GM19035 (cell line): Measurements from ENCODE around the gene ATP1A3.
"Not testable (repeated sequence)": the region's sequence is repeated elsewhere in the genome, so short reads cannot be mapped to it uniquely, and the experiment has no call there.

Experiments used
- ATAC-seq: cut with Tn5 transposase; IDR thresholded peaks from one replicate; pipeline ENCODE4 v1.9.1; 2021; ENCODE audit not compliant: unreplicated experiment

Gene ATP1A3

DNA sequence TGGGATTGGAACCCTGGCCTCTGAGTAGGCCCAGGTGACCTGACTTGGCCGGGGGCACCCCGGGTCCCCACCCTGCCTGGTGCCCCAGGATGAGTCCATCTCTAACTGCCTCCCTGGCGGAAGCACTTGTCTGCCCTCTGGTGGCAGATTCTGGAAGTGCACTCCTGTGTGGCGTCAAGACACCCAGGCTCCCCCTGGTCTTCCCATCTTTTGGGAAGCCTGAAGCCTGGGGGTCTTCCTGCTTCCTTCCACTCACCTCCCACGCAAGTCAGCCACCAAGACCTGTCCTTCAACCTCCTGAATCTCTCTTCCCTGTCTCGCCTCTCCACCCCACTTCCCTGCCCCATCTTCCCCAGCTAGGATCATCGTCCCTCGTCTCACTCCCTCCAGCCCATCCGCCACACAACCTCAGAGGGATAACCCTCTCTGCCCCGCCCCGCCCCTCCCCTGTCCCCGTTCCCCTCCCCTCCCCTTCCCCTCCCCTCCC is 42.3 kb downstream of the ATP1A3 start:
- ATAC-seq, result no peak

DNA sequence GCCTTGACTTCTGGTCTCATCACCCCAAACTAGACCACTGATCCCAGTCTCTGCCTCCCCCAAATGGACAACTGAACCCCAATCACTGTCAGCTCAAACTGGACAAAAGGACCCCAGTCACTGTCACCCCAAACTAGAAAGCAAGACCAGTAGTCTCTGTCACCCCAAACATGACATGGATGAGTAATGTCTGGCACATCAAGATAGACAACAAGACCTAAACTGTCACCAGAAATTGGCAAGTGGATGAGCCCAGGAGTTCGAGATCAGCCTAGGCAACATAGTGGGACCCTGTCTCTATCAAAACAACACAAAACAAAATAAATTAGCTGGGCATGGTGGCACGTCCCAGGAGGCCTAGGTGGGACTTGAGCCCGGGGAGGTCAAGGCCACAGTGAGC is 46.9 kb downstream of the ATP1A3 start:
- ATAC-seq, result no peak

DNA sequence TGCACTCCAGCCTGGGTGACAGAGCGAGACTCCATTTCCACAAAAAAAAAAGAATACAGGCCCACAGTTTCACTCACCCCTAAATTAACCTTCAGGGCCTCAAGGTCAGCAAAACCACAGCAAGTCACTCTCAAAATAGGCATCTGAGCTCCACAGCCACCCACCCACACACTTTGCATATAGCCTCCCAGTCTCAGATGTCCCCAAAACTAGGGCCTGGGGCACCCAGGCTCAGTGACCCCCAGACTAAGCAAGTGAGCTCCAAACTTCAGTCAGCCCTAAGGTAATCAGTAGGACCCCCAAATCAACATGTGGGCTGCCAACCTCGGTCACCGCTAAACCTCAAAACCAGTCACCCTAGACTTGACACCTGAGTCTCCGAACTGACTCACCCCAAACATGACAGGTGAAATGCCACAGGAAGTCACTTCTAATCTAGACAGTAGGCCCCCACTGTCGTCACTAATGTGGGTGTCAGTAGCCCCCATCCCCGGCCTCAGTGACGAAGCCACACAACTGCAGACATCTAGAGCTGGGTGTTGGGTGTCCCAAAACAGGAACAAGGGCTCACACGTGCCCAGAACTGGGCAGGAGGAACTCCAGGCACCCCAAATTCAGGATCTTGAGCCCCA is 48.8 kb downstream of the ATP1A3 start:
- ATAC-seq, result peak; percentile 73

DNA sequence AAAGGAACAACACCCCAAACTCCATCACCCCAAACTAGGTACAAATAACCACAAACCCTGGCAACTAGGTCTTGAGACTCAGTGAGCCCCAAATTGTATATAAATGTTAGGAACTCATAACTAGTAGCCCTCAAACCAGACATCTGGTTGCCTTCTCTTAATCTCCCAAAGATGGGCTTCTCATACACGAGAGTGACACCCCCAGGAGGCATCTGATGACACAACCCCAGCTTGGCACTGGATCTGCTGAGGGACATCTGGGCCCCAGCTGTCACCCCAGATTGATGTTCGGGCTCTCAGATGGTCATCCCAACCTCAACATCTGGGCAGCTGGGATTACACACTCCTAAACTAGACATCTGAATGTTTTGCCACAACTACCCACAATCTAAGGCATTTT is 49.7 kb downstream of the ATP1A3 start:
- no peak for ATAC-seq

DNA sequence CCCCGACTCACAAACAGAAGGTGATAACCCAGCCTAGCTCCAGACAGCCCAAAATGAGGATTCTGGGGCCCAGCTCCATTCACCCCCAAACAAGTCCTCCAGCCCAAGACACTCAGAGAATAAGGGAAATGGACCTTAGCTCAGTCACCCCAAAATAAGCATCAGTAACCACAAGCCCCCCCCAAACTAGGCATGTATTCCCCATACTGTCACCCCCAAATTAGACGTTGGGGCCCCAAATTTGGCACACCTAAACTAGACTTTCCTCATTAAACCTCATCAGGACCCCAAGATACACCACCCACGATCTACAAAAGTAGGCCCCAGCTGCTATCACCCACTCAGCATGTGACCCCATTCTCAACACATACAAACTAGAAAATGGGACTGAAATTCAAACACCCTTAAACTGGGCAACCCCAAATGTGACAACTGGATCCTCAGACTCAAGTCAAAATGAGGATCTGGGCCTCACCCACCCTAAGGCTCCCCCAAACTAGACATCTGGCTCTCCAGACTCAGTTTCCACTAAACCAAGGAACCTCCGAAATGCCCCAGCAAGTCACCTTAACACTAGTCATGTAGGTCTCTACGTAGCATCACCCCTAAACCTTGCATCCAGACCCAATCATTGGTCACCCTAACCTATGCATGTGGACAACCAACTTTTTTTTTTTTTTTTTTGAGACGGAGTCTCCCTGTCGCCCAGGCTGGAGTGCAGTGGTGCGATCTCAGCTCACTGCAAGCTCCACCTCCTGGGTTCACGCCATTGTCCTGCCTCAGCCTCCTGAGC is 52.4 kb downstream of the ATP1A3 start:
- no peak for ATAC-seq

DNA sequence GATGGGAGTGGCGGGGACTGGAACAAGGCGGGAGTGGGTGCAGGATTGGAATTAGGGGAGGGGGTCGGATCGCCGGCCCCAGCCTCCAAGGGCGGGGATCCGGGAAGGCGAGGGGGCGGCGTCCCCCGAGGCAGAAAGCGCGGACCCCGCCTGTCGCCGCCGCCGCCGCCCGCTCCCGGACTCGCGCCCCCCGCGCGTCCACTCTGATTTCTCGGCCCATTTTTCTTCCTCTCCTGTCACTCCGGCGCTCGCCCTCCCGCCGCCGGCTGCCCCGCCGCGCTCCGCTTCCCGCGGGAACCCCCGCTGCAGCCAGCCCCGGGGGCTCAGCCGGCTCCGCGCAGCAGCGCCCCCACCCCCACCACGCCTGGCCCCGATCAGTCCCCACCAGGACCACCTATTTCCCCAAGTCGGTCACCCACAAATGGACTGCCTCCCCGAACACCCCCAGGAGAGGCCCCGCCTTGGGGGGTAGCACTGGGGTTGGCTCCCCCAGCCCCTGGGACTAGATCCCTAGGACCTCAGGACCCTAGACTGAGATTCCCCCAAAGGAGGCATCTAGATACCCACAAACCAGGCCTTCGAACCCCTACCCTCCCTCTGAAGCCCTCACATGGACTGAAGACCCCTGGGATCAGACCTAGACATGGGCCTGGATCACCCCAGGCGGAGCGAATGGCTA is 53.2 kb downstream of the ATP1A3 start:
- ATAC-seq, result no peak

DNA sequence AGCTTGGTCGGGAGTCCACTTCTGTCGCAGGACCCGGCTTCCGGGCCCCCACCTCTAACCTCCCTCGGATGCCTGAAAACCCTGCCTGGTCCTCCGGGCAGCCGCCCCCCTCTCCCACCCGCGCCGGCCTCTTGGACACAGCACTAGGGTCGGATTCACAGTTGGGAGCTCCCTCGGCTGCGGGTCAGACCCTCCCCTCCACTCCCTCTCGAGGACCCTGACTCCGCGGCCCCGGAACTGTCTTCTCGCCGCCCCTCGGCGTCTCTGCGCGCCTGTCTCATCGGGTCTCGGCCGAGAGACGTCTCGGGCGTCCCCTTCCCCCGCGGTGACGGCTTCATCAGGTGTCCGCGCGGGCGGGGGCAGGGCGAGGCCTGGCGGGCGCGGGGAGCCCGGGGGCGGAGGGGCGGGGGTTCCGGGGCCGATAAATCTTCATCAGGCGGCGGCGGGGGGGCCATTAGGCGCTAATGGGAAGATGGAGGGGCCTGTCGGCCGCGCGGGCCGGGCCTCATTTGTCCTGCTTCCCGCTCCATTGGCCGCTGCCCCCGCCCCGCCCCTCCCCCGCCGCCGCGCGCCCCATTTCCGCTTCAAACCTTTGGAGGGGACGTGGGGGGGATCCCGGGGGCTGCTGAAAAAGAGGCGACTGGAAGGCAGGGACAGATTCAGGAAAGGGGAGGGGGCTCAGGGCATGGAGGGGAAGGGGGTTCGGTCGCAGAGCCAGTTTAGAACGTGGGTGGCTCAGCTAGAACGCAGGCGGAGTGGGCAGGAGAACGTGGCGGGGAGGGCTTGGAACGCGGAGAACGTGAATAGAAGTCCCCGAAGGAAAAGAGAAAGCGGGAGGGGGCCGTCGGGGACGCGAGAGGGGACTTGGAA is 53.9 kb downstream of the ATP1A3 start:
- no peak for ATAC-seq

DNA sequence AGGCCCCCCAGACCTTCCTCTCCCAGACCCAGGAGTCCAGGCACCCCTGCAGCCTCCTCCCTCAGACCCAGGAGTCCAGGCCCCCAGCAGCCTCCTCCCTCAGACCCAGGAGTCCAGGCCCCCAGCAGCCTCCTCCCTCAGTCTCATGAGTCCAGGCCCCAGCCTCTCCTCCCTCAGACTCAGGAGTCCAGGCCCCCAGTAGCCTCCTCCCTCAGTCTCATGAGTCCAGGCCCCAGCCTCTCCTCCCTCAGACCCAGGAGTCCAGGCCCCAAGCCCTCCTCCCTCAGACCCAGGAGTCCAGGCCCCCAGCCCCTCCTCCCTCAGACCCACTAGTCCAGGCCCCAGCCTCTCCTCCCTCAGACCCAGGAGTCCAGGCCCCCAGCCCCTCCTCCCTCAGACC is 54.8 kb downstream of the ATP1A3 start:
- not testable (repeated sequence) for ATAC-seq

DNA sequence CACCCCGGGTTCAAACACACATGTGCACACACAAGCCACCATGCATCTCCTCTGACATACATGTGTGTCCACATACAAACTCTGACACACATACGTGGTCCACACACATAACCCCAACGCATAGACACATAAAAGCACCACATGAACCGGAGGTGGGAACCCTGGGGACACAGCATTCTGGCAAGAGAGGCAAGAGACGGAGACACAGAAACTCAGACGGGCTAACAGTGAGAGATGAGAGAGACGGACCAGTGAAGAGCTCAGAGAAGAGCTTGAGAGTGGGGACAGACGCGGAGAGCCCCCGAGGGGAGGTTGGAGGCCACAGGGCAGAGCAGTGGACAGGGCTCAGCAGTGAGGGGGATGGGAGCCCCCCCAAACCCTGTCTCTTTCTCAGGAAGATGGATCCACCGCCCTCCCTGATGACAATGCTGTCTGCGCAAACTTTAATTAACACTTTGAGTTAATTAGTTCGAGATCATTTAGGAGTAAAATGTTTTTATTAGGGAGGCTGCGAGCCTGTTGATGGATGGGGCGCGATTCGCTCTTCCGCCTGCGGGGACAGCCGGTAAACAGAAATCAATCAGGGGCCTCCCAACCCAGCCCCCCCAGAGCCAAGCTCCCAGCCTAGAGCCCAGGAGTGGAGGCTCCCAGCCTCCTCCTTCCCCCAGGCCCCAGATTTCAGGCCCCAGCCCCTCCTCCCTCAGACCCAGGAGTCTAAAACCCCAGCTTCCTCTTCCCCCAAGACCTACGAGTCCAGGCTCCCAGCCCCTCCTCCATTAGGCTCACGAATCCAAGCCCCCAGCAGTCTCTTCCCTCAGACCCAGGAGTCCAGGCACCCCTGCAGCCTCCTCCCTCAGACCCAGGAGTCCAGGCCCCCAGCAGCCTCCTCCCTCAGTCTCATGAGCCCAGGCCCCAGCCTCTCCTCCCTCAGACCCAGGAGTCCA is 56.2 kb downstream of the ATP1A3 start:
- ATAC-seq, result no peak

DNA sequence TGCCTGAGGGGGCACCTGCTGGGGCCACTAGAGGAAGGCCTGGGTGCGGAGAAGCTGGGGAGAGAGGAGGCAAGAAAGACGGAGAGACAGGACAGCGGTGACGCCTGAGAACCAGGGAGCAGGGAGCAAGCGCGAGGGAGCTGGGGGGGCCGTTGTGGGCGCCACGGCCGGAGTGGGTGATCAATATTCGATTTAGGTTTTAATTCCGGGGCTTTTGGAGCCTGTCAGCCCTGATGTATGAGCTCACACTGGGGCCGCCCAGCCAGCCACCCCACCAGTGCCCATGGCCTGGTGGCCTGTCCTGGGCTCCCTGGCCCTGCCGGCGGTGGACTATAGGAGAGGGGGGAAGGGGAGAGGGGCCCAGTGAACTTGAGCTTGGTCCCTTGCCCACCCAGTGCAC is 57.1 kb downstream of the ATP1A3 start:
- ATAC-seq, result no peak

DNA sequence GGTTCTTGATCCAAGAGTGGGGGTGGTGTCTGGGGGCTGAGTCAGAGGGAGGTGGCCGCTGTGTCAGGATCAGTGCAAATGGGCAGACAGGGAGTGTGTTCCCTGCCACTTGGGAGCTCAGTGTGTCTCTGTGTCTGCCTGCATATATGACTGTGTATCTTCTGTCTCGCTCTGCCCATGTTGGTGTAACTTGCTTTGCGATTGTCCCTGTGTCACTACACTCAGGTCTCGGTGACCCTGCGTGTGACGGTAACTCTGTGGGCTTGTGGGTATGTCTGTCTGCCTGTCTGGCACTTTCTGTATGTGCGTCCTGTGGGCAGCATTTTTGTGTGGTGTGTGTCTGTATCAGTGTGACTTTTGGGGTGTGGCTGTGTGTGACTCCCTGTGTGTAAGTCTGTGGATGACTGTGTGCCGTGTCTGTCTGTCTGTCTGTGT is 57.6 kb downstream of the ATP1A3 start:
- ATAC-seq, result no peak

DNA sequence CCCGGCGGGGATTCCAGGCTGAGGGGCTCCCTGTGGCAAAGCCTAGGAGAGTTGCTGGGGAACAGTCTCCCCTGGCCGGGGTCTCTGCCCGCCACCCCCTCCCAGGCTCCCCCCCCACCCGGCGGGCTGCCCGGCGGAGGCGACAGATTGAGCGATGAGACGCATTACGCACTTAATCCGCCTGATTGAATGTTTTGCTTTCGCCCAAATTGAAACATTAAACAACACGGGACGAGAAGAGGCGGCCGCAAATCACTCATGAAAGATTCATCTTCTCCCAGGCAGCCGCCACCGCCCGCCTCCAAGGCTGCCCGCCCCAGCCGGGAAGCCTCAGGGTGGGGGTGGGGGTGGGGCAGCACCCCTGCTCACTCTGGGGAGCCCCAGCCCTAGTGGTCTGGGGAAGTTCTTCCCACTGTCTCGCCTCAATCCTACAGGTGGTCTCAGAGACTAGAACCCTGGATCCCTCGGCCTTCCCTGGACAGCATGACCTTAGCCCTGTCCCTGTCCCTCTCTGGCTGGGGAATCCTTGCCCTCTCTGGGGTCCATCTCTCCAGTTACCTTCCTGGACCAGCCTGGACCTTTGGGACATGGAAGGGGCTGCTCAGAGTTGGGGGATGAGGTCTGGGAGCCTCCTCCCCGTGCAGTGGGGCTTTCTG is 58.1 kb downstream of the ATP1A3 start:
- no peak for ATAC-seq

DNA sequence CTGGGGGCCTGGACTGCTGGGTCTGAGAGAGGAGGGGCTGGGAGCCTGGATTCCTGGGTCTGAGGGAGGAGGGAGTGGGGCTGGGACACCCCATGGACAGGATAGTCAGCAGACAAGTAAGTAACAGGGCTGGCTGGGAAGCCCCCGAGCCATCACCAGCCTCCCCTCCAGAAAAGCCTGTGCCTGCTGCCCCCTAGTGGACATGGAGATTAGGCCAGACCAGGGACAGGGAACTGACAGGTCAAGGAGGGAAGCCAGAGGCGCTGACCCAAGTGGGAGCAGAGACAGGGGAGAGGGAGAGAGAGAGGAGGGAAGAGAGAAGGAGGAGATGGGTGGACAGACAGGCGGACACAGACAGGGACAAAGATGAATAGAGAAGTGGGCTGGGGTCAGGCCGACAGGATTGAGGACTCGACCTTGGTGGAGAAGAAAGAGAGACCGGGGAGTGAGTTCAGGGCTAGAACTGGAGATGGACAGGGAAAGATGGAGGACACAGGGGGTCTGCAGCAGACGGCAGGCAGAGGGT is 59.1 kb downstream of the ATP1A3 start:
- no peak for ATAC-seq

DNA sequence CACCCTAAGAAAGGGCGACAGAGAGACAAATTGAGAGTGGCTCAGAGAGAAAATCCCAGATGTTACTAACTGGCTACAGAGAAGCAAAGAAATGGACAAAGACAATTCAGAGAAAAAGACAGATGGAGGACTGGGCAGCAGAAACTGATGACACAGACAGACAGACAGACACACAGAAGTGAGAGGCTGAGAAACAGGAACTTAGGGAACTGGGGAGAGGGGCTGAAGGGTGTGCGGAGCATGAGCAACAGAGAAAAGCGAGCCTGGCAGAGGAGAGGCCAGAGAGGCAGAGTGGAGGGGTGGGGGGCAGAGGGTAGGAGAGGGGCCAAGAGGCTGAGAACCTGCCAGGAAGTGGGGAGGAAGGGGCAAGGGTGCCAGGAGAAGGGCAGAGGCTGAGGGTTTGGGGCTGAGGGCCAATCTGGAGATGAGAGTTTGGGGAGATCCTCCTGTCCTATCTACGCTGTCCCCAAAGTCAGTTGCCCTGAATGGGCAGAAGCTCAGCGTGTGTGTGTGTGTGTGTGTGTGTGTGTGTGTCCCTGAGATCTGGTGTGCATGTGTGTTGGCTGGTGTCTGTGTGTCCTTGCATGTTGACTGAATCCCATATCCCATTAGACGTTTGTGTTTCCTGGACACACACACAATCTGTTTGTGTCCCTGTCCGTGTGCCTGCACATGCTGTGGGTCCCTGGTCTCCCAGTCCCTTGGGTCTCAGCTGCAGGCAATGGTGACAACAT is 60.2 kb downstream of the ATP1A3 start:
- ATAC-seq, result no peak

DNA sequence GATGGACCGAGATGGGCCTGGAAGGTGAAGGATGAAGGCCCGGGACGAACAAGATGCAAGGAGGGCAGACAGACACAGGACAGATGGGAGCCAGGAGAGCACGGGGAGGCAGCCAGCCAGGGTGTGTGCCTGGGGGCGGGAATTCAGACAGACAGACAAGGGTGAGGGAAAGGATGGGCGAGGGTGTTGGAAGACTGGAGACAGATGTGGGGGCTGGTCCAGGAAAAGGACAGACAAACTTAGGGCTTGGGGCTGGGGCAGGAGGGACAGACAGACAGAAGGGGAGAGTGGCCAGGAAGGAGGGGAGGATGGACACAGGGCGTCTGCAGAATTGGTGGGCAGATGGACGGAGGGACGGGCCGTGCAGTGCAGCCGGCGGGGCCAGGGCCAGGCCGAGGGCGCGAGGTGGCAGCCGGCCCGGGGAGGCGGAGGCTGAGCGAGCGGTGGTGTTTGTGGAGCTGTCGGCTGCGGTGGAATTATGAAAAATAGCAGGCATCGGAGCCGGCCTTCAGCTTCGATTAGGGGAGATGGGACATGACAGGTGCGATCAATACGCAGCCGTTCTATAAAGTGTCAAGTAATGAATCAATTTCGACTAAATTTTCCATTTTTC is 61.2 kb downstream of the ATP1A3 start:
- no peak for ATAC-seq

DNA sequence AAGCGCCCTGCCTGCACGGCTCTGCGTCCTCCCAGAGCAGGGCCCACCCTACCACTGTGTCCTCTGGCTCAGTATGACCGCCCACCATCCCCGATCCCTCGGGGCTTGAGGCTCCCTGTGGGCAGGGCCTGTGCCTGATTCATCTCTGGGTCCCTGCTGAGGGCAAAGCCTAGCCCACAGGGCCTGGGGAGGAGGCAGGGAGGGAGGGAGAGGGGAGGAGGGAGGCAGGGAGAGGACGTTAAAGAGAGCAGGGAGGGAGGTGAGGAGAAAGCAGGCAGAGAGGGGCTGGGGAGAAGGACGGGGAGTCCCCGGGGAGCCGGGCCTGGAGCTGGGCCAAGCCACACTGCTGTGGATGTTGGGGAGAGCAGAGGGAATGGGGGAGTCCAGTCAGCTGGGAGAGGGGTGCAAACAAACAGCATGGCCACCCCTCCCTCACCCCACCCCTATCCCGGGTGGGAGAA is 61.7 kb downstream of the ATP1A3 start:
- ATAC-seq, result no peak

DNA sequence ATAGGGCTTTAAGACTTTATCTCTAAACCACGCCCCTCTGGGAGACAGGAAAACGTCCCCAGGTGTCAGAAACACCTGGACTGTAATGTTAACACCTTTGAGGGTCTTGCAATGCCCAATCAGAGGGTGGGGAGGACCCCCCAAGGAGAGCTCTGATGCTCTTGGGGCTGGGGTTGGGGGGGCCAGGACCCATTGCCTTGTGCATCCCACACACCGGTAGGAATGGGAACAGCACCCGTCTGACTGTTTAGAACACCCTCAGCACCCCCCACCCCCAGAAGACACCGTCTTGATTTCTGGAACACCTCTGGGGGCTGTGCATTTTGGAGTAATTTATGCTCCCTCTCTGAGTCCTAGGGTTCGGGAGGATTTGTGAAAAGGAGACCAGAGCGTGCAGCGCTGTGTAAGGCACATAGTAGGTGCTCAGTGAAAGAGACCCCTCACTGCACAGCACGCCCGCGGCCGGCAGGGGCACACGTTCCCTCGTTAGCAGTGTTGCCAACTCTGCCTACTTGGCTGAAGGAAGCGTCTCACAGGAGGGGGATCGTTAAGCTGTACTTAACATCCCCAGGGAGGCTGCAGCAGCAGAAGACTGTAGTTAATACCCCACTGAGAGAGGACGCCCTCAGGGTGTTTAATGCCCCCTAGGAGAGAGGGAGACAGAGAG is 63.0 kb downstream of the ATP1A3 start:
- no peak for ATAC-seq
